Hair follicle dermal papilla cell (primary cell): ENCODE data around the gene ONECUT2. TPM values are rescaled to one million over a fixed set of nuclear protein-coding genes. Genes with fewer than 3 reads are reported as not detected.

ENCODE experiments used
- total RNA-seq: library from RNA; depleted of rRNA; stranded (reverse); fragments of >200 nt; gene quantifications from 2 replicates; pipeline ENCODE4 v1.2.3, GENCODE V29; 2012

ONECUT2 gene
- total RNA-seq = under 0.01 TPM in 1 of 2 replicates, not detected in the other

GRCh38 chr18:57434536-57435494 is at the start of gene ONECUT2:
ONECUT2 (plus strand) TSS chr18:57435374; CDS start chr18:57435717, 343 bp downstream.

Other genes with a start within 250 kb of the ONECUT2 start
- not detected in 2 replicates for gene ST8SIA3, start 82.8 kb upstream of the ONECUT2 start, total RNA-seq
- 39.4 and 45.3 TPM in 2 replicates for gene FECH, start 151.3 kb downstream of the ONECUT2 start, total RNA-seq
- gene NARS1, start 186.5 kb downstream of the ONECUT2 start, total RNA-seq = 117 and 133 TPM in 2 replicates